ENCODE data around the gene FZR1.

GRCh38 chr19:3509566-3509989 lies 3.5 kb downstream of the FZR1 start:
- no peak for TF ChIP-seq CTCF (IDR thresholded peaks at IDR 0.05; ENCODE audit: borderline replicate concordance, extremely low read depth, low read length, poor library complexity, severe bottlenecking)
- TF ChIP-seq EZH2 (IDR thresholded peaks at IDR 0.05; ENCODE audit: borderline replicate concordance, low read depth, low read length, severe bottlenecking): no peak

Measured in DND-41 (cell line).